Upper lobe of left lung (tissue), 4 donors: ENCODE data around the gene KNDC1.

Experiments used
- POLR2AphosphoS5 ChIP-seq, 2 donors: sonication (generic); formaldehyde crosslinking; IDR thresholded peaks; one replicate each; pipeline ENCODE4 v1.5.1; 2017; ENCODE audit warnings: antibody characterized with exemption in 2 of 2
- TF ChIP-seq, protein P1 (sequence below), 6 experiments: fragments of 450-650 bp in 4 of 6; fragments of 200-600 bp in 2 of 6; sonication (generic) in 2 of 6; IDR thresholded peaks; one replicate each; pipeline ENCODE4 v1.5.1; 2016 to 2019; ENCODE audit warnings: antibody characterized with exemption in 6 of 6

DNA sequence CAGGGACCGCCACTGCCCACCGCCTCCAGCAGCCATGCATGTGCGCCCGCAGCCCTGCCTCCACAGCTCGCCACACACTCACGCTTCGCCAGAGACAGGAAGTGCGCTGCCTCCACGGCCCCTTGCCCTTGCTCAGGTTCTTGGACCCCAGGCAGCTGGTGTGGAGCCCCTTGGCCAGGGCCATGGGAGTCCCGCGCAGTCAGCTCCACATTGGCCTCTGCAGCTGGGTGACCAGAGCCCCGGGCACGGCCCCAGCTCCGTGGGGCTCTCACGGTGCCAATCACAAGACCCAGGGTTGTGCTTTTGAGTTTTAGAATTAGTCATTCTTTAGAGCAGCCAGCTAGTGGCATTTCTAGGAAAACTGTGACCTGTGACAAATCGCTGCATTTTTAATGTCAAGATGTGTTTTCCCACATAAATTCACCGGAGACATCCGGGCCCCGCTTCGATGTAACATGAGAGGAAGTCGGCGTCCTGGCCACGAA is 65.7 kb downstream of the KNDC1 start:
- TF ChIP-seq, protein P1, sequence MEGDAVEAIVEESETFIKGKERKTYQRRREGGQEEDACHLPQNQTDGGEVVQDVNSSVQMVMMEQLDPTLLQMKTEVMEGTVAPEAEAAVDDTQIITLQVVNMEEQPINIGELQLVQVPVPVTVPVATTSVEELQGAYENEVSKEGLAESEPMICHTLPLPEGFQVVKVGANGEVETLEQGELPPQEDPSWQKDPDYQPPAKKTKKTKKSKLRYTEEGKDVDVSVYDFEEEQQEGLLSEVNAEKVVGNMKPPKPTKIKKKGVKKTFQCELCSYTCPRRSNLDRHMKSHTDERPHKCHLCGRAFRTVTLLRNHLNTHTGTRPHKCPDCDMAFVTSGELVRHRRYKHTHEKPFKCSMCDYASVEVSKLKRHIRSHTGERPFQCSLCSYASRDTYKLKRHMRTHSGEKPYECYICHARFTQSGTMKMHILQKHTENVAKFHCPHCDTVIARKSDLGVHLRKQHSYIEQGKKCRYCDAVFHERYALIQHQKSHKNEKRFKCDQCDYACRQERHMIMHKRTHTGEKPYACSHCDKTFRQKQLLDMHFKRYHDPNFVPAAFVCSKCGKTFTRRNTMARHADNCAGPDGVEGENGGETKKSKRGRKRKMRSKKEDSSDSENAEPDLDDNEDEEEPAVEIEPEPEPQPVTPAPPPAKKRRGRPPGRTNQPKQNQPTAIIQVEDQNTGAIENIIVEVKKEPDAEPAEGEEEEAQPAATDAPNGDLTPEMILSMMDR (IDR thresholded peaks at IDR 0.05): no peak
- TF ChIP-seq POLR2AphosphoS5 (IDR thresholded peaks at IDR 0.05): no peak
